ENCODE measurements around the gene SAMD1. TPM values are rescaled to one million over a fixed set of nuclear protein-coding genes. Genes with fewer than 3 reads are reported as not detected.

SAMD1 gene
- total and polyA plus RNA-seq, 10 donors = 19.6 to 36.8 (median 30.5) TPM

GRCh38 chr19:14082675-14082960, 7.9 kb downstream of the SAMD1 start:
- TF ChIP-seq POLR2A (IDR thresholded peaks at IDR 0.05) = no peak
- TF ChIP-seq POLR2AphosphoS5 (IDR thresholded peaks at IDR 0.05) = no peak
- no peak for TF ChIP-seq CTCF (IDR thresholded peaks at IDR 0.05 in 8 of 11, conservative IDR thresholded peaks at IDR 0.05 in 3 of 11)
- peak overlapping the region in 3 of 8 donors; percentile 89 to 94 (median 94) for H3K27ac ChIP-seq
- intact Hi-C loops (cut with DNase I; ENCODE audit: low total_unique reads) = loop anchor here (10.0 kb wide), 1 partner anchor 52 kb away; the partner anchor contains the start of gene ASF1B
- 0 to 80% (median 39%) methylated on average over 1 of the region's 1 CpG for WGBS, 5 donors
- no peak for DNase-seq
- H3K27me3 ChIP-seq (replicated peaks in 1 of 7) = no peaks in the 10 kb centered on the region
- peaks cover 7 to 57% (median 31%) of the 10 kb centered on the region in 6 donors for H3K4me1 ChIP-seq
- H3K4me3 ChIP-seq = peak overlapping the region in 3 of 8 donors; percentile 68 to 75 (median 72)
- peaks cover 0 to 5% (median 0%) of the 10 kb centered on the region in 6 donors for H3K36me3 ChIP-seq
- H3K9me3 ChIP-seq = no peaks in the 10 kb centered on the region

GRCh38 chr19:14081797-14082674, 8.5 kb downstream of the SAMD1 start:
- Histone ChIP-seq H3K36me3 (peaks cover 0 to 4% (median 0%) of the 10 kb centered on the region in 6 donors), H3K4me3 (peak overlapping the region; percentile 66 to 77 (median 70)), H3K4me1 (peaks cover 7 to 59% (median 31%) of the 10 kb centered on the region in 6 donors), H3K27ac (peak overlapping the region; percentile 85 to 96 (median 92)), H3K9me3 (no peaks in the 10 kb centered on the region), H3K27me3 (replicated peaks in 1 of 7) (no peaks in the 10 kb centered on the region)
- WGBS, 5 donors = 23 to 34% (median 26%) methylated on average over 17 to 24 of the region's 24 CpGs
- no peak for DNase-seq
- intact Hi-C loops (cut with DNase I; ENCODE audit: low total_unique reads) = loop anchor here (10.0 kb wide), 1 partner anchor 53 kb away; the partner anchor contains the start of gene ASF1B
- TF ChIP-seq CTCF (IDR thresholded peaks at IDR 0.05 in 8 of 11, conservative IDR thresholded peaks at IDR 0.05 in 3 of 11) (no peak), POLR2AphosphoS5 (IDR thresholded peaks at IDR 0.05) (peak in 1 of 3 donors; percentile 63)

DNA sequence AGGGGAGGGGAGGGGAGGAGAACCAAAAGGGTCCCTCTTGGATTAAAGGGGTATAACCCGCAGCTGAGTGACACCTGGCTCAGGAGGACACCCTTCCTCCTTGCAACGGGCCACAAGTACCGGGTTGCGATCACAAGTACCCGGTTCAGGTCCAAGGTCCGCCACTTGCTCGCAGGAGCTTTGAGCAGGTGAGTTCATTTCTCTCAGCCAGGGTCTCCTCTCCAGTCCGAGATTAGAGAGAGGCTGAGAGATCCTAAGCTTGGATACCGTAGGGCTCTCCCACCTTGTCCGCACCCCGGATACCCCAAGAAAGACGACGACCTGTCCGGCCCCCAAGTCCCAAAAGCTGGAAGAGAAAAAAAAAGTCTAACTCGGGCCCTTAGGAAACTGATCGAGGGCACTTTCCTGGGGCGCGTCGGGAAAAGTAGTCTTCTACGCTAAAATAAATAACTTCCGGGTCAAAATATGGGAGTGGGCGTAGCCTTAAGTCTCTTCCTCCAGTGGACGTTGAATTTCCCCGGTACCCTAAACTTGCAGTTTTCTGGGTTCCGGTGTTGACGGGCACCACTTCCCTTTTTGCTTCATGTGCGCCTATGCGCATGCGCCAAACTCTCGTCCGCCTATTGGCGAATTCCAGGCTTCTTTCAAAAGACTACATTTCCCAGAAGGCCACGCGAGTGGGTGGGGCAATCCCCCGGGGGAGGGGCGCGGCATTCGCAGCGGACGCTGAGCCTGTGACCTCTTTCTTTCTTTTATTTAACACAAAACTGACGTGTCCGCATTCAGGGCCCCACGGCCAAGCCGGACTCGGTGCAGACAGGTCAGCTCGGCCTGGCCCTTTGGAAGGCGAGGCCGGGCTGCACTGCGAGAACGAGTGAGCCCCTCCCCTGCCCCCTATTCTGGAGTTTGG, 9.4 kb downstream of the SAMD1 start:
- TF ChIP-seq POLR2A (IDR thresholded peaks at IDR 0.05) = peak in 1 of 3 donors; percentile 74
- TF ChIP-seq CTCF (IDR thresholded peaks at IDR 0.05 in 8 of 11, conservative IDR thresholded peaks at IDR 0.05 in 3 of 11) = peak in 3 of 11 experiments; percentile 7 to 44 (median 20)
- TF ChIP-seq POLR2AphosphoS5 (IDR thresholded peaks at IDR 0.05) = peak; percentile 91 to 93 (median 92)
- Histone ChIP-seq H3K27me3 (replicated peaks in 1 of 7) (no peaks in the 10 kb centered on the region), H3K4me1 (peaks cover 7 to 66% (median 32%) of the 10 kb centered on the region in 6 donors), H3K9me3 (no peaks in the 10 kb centered on the region), H3K4me3 (peak overlapping the region; percentile 66 to 77 (median 70)), H3K36me3 (peaks cover 0 to 4% (median 0%) of the 10 kb centered on the region in 6 donors), H3K27ac (peak overlapping the region; percentile 85 to 96 (median 92))
- 0 to 1% (median 0%) methylated on average over 49 to 50 of the region's 50 CpGs for WGBS, 5 donors
- intact Hi-C loops (cut with DNase I; ENCODE audit: low total_unique reads) = loop anchor here (10.0 kb wide), 1 partner anchor 54 kb away; the partner anchor contains the start of gene ASF1B
- peak; percentile 97 for DNase-seq
